ENCODE measurements around the gene PTPRN.

DNA sequence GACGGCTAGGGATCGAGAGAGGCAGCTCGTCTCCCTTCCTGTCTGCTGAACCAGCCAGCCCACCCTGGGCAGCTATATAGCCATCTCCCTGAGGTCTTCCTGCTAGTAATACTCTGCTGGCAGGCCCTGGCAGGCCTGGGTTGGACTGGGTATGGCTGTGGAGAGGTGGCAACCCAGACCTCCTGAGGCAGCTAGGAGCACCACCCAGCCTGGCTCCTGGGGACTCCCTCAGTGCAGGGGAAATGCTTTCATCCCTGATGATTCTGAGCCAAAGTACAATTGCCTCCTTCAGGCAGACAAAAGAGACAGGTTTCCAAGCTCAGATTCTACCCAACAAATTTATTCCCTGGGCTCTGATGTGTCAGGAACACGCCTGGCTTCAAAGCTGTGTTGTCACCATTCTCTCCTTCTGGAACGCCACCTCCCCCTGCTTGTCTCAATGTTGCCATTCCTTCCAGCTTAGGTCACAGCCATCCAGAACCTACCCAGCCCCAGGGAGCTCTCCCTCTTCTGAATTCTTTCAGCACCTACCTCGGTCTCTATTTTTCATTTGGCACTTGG lies 34.8 kb downstream of the PTPRN start:
- no peak for TF ChIP-seq EP300 (IDR thresholded peaks at IDR 0.05)
- TF ChIP-seq CTCF (IDR thresholded peaks at IDR 0.05): no peak

All from suprapubic skin (tissue), 3 donors.